Right lobe of liver (tissue), 6 donors: ENCODE data around the gene TSPAN9. TPM values are rescaled to one million over a fixed set of nuclear protein-coding genes. Genes with fewer than 3 reads are reported as not detected.

Source experiments
- ATAC-seq, 4 donors: fragments of 200-7000 bp; cut with Tn5 transposase; one replicate each; pipeline ENCODE4 v1.9.1; 2020; ENCODE audit warnings: mild to moderate bottlenecking in 4 of 4, moderate library complexity in 4 of 4
- DNase-seq, 3 donors: peaks; one replicate each; pipeline ENCODE4 v3.0.0-alpha.2; 2020
- H3K27ac ChIP-seq, 3 donors: fragments of 200-600 bp; one replicate each; pipeline ENCODE4 v1.8.0; 2022
- H3K27me3 ChIP-seq, 2 donors: fragments of 200-600 bp; one replicate each; pipeline ENCODE4 v1.8.0; 2022
- H3K36me3 ChIP-seq, 4 donors: fragments of 200-600 bp; sonication (generic) in 1 of 4; one replicate each; pipeline versions ENCODE4 v1.5.1 to v1.8.0; 2017 to 2022; ENCODE audit warnings: control low read depth in 1 of 4
- H3K4me1 ChIP-seq, 4 donors: fragments of 200-600 bp; sonication (generic) in 1 of 4; one replicate each; pipeline versions ENCODE4 v1.5.1 to v1.8.0; 2017 to 2022; ENCODE audit warnings: control low read depth in 1 of 4
- H3K4me3 ChIP-seq, 3 donors: fragments of 200-600 bp; one replicate each; pipeline ENCODE4 v1.8.0; 2022
- H3K9me3 ChIP-seq, 4 donors: fragments of 200-600 bp; sonication (generic) in 1 of 4; one replicate each; pipeline versions ENCODE4 v1.5.1 to v1.8.0; 2017 to 2022; ENCODE audit warnings: control low read depth in 1 of 4
- CTCF ChIP-seq, 4 donors: fragments of 200-600 bp in 3 of 4; fragments of 450-650 bp in 1 of 4; IDR thresholded peaks; one replicate each; pipeline versions ENCODE4 v1.5.1 to v1.8.0; 2016 to 2022; ENCODE audit warnings: antibody characterized with exemption in 4 of 4, mild to moderate bottlenecking in 2 of 4
- POLR2A ChIP-seq: fragments of 450-650 bp; IDR thresholded peaks from one replicate; pipeline ENCODE4 v1.6.1; 2017; ENCODE audit warnings: antibody characterized with exemption, mild to moderate bottlenecking
- WGBS: methylation state at CpG from one replicate; pipeline ENCODE4 v1.1.6; 2018; ENCODE audit warnings: low coverage, low lambda C conversion rate; ENCODE audit not compliant: insufficient coverage; ENCODE audit errors: missing lambda C conversion rate; 5-methylcytosine and 5-hydroxymethylcytosine counted together
- intact Hi-C, 2 donors: fragments of 100-400 bp; cut with DNase I; formaldehyde crosslinking; loops; one replicate each; pipeline versions ENCODE4 v1.11.2 to v1.14.1; 2022
- total RNA-seq, 6 experiments: library from RNA; depleted of rRNA in 2 of 6; stranded (reverse); fragments of >200 nt in 2 of 6; fragmentation: NEBNext Ultra II Directional in 3 of 6; extraction: Animal tissue kit (Norgen Biotek cat#: 25700) in 3 of 6; gene quantifications; one replicate each; pipeline versions ENCODE4 v1.1.0 to v1.2.4, GENCODE V29; 2016 to 2023
- donor health status: DM: no; HTN: yes; CAD: no.
- donor health status: DM: no; HTN: no; CAD: no.
- donor health status: DM: no; HTN: no; CAD: no.
- donor health status: DM: no; HTN: yes; CAD: no.
- donor health status: DM: no; HTN: yes; CAD: no.

Gene TSPAN9
- total RNA-seq, 6 experiments from 2014 or later: 23.7 to 53.2 (median 39.8) TPM

DNA sequence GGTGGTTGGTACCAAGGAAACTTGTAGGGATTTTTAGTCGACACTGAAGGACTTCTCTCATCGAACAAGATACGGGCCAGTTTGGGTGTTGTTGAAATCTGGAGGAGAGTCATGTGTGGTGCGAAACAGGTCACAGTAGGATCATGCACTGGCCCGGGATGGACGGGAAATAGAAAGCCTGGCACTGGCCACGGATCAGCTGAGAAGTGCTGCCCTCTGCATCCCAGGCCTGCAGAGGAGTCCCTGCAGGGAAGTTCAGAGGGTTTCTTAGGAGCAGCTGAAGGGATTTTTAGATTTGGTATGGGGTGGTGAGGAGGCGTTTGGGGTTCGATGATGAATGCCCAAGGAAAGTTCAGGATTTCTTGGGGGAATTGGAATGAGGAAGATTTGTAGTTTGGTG is 63.1 kb downstream of the TSPAN9 start:
- DNase-seq (no peak), ATAC-seq (no peak)
- Histone ChIP-seq H3K4me1 (peaks cover 0 to 14% (median 0%) of the 10 kb centered on the region in 4 donors), H3K27ac (no peak overlapping the region), H3K4me3 (no peak overlapping the region), H3K9me3 (no peaks in the 10 kb centered on the region), H3K27me3 (no peaks in the 10 kb centered on the region), H3K36me3 (no peaks in the 10 kb centered on the region)
- intact Hi-C loops: loop anchor here (5.0 to 10.0 kb wide), 2 partner anchors 55 to 132 kb away; no protein-coding TSS in a partner anchor
- TF ChIP-seq CTCF (IDR thresholded peaks at IDR 0.05): no peak
- no peak for TF ChIP-seq POLR2A
- 56% methylated on average over 9 of the region's 9 CpGs for WGBS

DNA sequence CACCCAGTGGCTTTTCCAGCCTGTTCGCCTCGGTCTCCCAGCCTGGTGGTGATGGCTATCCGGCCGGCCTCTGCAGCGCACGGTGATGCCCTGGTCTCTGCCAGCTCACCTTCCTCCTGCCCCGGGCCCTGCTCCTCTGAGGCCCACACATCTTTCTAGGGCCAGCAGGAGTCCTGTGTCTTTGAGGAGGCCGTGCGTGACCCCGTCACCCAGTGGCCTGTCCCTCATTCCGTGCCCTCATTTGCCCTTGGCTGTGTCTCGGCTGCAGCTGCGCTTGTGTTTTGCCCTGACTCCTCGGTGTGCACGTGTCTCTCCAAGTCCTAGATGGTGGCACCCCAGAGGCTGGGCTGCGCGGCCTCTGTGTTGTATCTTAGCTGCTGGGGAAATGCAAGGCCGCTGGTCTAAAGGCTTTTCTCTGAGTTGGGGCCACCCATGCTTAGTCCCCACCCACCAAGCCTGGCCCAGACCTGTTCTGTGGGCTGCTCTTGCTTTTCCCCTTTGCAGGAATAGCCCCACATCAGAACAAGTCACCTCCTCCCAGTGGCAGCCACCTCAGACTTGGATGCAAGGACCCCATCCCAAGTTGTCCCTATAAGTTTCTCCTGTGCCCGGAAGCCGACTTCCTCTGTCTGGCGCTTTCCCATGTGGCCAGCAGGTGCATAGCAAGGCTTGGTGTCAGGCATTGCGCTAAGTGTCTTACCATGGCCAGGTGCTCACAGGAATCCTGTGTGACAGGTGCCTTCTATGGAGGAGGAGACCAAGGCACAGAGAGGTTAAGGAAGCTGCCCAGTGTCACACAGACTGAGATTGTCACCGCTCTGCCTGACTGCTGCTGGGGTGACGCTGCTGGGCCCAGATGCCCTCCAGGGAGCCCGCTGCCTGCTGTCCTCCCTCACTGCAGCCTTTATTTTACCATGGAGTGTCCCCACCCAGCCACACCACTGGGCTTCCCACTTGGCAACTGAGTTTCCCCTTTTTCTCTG is 64.5 kb downstream of the TSPAN9 start:
- peaks cover 0 to 14% (median 0%) of the 10 kb centered on the region in 4 donors for H3K4me1 ChIP-seq
- H3K4me3 ChIP-seq: no peak overlapping the region
- 64% methylated on average over 8 of the region's 25 CpGs for WGBS
- intact Hi-C loops: loop anchor here (5.0 to 10.0 kb wide), 2 partner anchors 53 to 131 kb away; no protein-coding TSS in a partner anchor
- no peak overlapping the region for H3K27ac ChIP-seq
- ATAC-seq: peak in 1 of 4 donors; percentile 3
- no peaks in the 10 kb centered on the region for H3K9me3 ChIP-seq
- no peak for TF ChIP-seq CTCF (IDR thresholded peaks at IDR 0.05)
- no peak for TF ChIP-seq POLR2A
- no peaks in the 10 kb centered on the region for H3K36me3 ChIP-seq
- no peaks in the 10 kb centered on the region for H3K27me3 ChIP-seq
- no peak for DNase-seq

- DNase-seq (no peak), ATAC-seq (no peak)
- H3K36me3 ChIP-seq: no peaks in the 10 kb centered on the region
- no peaks in the 10 kb centered on the region for H3K27me3 ChIP-seq
- peaks cover 0 to 14% (median 0%) of the 10 kb centered on the region in 4 donors for H3K4me1 ChIP-seq
- TF ChIP-seq CTCF (IDR thresholded peaks at IDR 0.05) (no peak), POLR2A (no peak)
- intact Hi-C loops: loop anchor here (5.0 to 10.0 kb wide), 2 partner anchors 52 to 130 kb away; no protein-coding TSS in a partner anchor
- no peak overlapping the region for H3K27ac ChIP-seq
- WGBS: 65% methylated on average over 6 of the region's 14 CpGs
- H3K9me3 ChIP-seq: no peaks in the 10 kb centered on the region
- no peak overlapping the region for H3K4me3 ChIP-seq
Measured at GRCh38 chr12:3142386-3142785, 65.2 kb downstream of the TSPAN9 start.

DNA sequence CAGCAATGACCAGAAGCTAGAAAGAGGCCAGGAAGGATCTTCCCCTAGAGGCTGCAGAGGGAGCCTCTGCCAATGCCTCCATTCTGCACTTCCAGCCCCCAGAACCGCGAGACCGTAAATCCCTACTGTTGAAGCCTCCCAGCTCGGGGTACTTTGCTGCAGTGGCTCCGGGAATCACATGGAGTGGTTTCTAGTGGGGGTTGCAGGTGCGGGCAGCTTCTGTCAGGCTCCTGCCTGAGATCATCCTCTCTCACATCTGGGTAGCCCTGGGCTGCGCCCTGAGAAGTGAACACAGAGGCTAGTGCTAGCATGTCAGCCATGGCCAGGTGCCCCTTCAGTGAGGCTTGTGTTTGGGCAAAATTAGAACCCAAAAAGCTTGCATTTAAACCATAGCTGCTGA is 67.3 kb downstream of the TSPAN9 start:
- Histone ChIP-seq H3K36me3 (no peaks in the 10 kb centered on the region), H3K4me1 (peaks cover 0 to 14% (median 0%) of the 10 kb centered on the region in 4 donors), H3K27me3 (no peaks in the 10 kb centered on the region), H3K4me3 (no peak overlapping the region), H3K9me3 (no peaks in the 10 kb centered on the region), H3K27ac (no peak overlapping the region)
- TF ChIP-seq POLR2A (no peak), CTCF (IDR thresholded peaks at IDR 0.05) (no peak)
- intact Hi-C loops: loop anchor here (5.0 to 10.0 kb wide), 2 partner anchors 50 to 128 kb away; no protein-coding TSS in a partner anchor
- no peak for ATAC-seq
- no peak for DNase-seq
- WGBS: no CpG with 5 or more reads among the region's 7 CpGs
